Natural killer cell (primary cell): Measurements from ENCODE around the gene DYNC2H1. TPM values are rescaled to one million over a fixed set of nuclear protein-coding genes. Genes with fewer than 3 reads are reported as not detected.

Experiments
- ATAC-seq, 3 donors: fragments of 150-1000 bp in 2 of 3; fragments of 200-7000 bp in 1 of 3; cut with Tn5 transposase; 1 replicate in 1 of 3; 2 replicates in 2 of 3; pipeline ENCODE4 v1.10.0; 2021; ENCODE audit warnings: mild to moderate bottlenecking in 2 of 3, moderate library complexity in 2 of 3
- DNase-seq, 2 donors: peaks; one replicate each; pipeline versions ENCODE4 v3.0.0 to v3.0.0-alpha.2; 2013 to 2021; ENCODE audit warnings: mixed read lengths in 1 of 2
- H3K27ac ChIP-seq: one replicate; pipeline ENCODE4 v1.5.1; 2013; ENCODE audit warnings: mild to moderate bottlenecking, low read length
- H3K27me3 ChIP-seq: one replicate; pipeline ENCODE4 v1.6.1; 2013; ENCODE audit warnings: low read length; ENCODE audit not compliant: control insufficient read depth, insufficient read depth
- H3K36me3 ChIP-seq: one replicate; pipeline ENCODE4 v1.6.1; 2013; ENCODE audit warnings: low read length; ENCODE audit not compliant: control insufficient read depth, insufficient read depth
- H3K4me1 ChIP-seq: one replicate; pipeline ENCODE4 v1.6.1; 2013; ENCODE audit warnings: low read length; ENCODE audit not compliant: control insufficient read depth, insufficient read depth
- H3K4me3 ChIP-seq: one replicate; pipeline ENCODE4 v1.5.1; 2013; ENCODE audit warnings: low read length
- H3K9me3 ChIP-seq: one replicate; pipeline ENCODE4 v1.6.1; 2013; ENCODE audit warnings: low read length; ENCODE audit not compliant: control insufficient read depth, insufficient read depth
- H3K27ac Mint-ChIP-seq, 2 donors: one replicate each; pipeline ENCODE4 v1.8.0; 2022; ENCODE audit warnings: mild to moderate bottlenecking in 2 of 2, mixed read lengths in 2 of 2, moderate library complexity in 1 of 2
- H3K27me3 Mint-ChIP-seq, 2 donors: one replicate each; pipeline ENCODE4 v1.8.0; 2022; ENCODE audit warnings: low read depth in 2 of 2, mixed read lengths in 2 of 2
- H3K36me3 Mint-ChIP-seq: one replicate; pipeline ENCODE4 v1.8.0; 2022; ENCODE audit warnings: mixed read lengths
- H3K4me1 Mint-ChIP-seq, 2 donors: one replicate each; pipeline ENCODE4 v1.8.0; 2022; ENCODE audit warnings: mixed read lengths in 2 of 2
- H3K4me3 Mint-ChIP-seq: one replicate; pipeline ENCODE4 v1.8.0; 2022; ENCODE audit warnings: mild to moderate bottlenecking, moderate library complexity, mixed read lengths
- H3K9me3 Mint-ChIP-seq, 2 donors: one replicate each; pipeline ENCODE4 v1.8.0; 2022; ENCODE audit warnings: mixed read lengths in 2 of 2
- CTCF ChIP-seq: fragments of 200-600 bp; IDR thresholded peaks from one replicate; pipeline ENCODE4 v1.8.0; 2022; ENCODE audit warnings: antibody characterized with exemption
- WGBS: methylation state at CpG from one replicate; pipeline ENCODE4 v1.1.7; 2013; ENCODE audit warnings: missing lambda C conversion rate; ENCODE audit not compliant: insufficient coverage; 5-methylcytosine and 5-hydroxymethylcytosine counted together
- intact Hi-C: fragments of 100-400 bp; cut with micrococcal nuclease; formaldehyde crosslinking; loops from one replicate; pipeline ENCODE4 v1.14.2; 2022
- total RNA-seq, 4 donors: library from RNA; stranded (reverse); fragments of 120-200 nt in 1 of 4; gene quantifications; one replicate each; pipeline versions ENCODE4 v1.2.3 to v1.2.4, GENCODE V29; 2013 to 2022

Gene DYNC2H1
- total RNA-seq, 3 donors from 2014 or later (not counting 1 experiment from before 2014, with no cell fraction given), result 4.1 to 7.5 (median 4.4) TPM

- no peak overlapping the region for H3K27ac ChIP-seq
- 100% methylated on average over 2 of the region's 3 CpGs for WGBS
- H3K9me3 ChIP-seq, result no peaks in the 10 kb centered on the region
- H3K4me3 ChIP-seq, result no peak overlapping the region
- TF ChIP-seq CTCF, result no peak
- no peak for DNase-seq
- Mint-ChIP-seq H3K4me3 (no peak overlapping the region), H3K4me1 (no peaks in the 10 kb centered on the region), H3K27me3 (no peaks in the 10 kb centered on the region), H3K27ac (no peak overlapping the region), H3K9me3 (no peaks in the 10 kb centered on the region), H3K36me3 (peaks cover 21% of the 10 kb centered on the region)
- H3K36me3 ChIP-seq, result peaks cover 34% of the 10 kb centered on the region
- intact Hi-C loops, result no loop called here
- no peak for ATAC-seq
- no peaks in the 10 kb centered on the region for H3K27me3 ChIP-seq
- H3K4me1 ChIP-seq, result no peaks in the 10 kb centered on the region
These were observed 31.7 kb upstream of the DYNC2H1 start for GRCh38 chr11:103077554-103077953.

GRCh38 chr11:103078710-103079109 lies 30.5 kb upstream of the DYNC2H1 start:
- Histone ChIP-seq H3K36me3 (peaks cover 41% of the 10 kb centered on the region), H3K9me3 (no peaks in the 10 kb centered on the region), H3K27ac (no peak overlapping the region), H3K27me3 (no peaks in the 10 kb centered on the region), H3K4me1 (no peaks in the 10 kb centered on the region), H3K4me3 (no peak overlapping the region)
- Mint-ChIP-seq H3K4me3 (no peak overlapping the region), H3K4me1 (no peaks in the 10 kb centered on the region), H3K36me3 (peaks cover 21% of the 10 kb centered on the region), H3K27ac (no peak overlapping the region), H3K27me3 (no peaks in the 10 kb centered on the region), H3K9me3 (no peaks in the 10 kb centered on the region)
- no peak for ATAC-seq
- intact Hi-C loops, result no loop called here
- no peak for TF ChIP-seq CTCF
- 99% methylated on average over 5 of the region's 5 CpGs for WGBS
- no peak for DNase-seq

GRCh38 chr11:103079833-103080232 lies 29.4 kb upstream of the DYNC2H1 start:
- Histone ChIP-seq H3K36me3 (peaks cover 46% of the 10 kb centered on the region), H3K4me3 (no peak overlapping the region), H3K4me1 (no peaks in the 10 kb centered on the region), H3K27ac (no peak overlapping the region), H3K27me3 (no peaks in the 10 kb centered on the region), H3K9me3 (no peaks in the 10 kb centered on the region)
- DNase-seq (no peak), ATAC-seq (no peak)
- TF ChIP-seq CTCF, result no peak
- no CpG with 5 or more reads among the region's 1 CpG for WGBS
- intact Hi-C loops, result no loop called here
- no peak overlapping the region for H3K4me3 Mint-ChIP-seq
- H3K27me3 Mint-ChIP-seq, result no peaks in the 10 kb centered on the region
- no peaks in the 10 kb centered on the region for H3K4me1 Mint-ChIP-seq
- no peak overlapping the region for H3K27ac Mint-ChIP-seq
- peaks cover 21% of the 10 kb centered on the region for H3K36me3 Mint-ChIP-seq
- no peaks in the 10 kb centered on the region for H3K9me3 Mint-ChIP-seq

- no CpG with 5 or more reads among the region's 1 CpG for WGBS
- intact Hi-C loops, result no loop called here
- no peak for ATAC-seq
- peaks cover 33% of the 10 kb centered on the region for H3K36me3 ChIP-seq
- Mint-ChIP-seq H3K4me3 (no peak overlapping the region), H3K36me3 (no peaks in the 10 kb centered on the region), H3K27ac (peak overlapping the region in 1 of 2 donors; percentile 57), H3K4me1 (peaks cover 16 to 17% of the 10 kb centered on the region in 2 donors), H3K9me3 (no peaks in the 10 kb centered on the region), H3K27me3 (no peaks in the 10 kb centered on the region)
- no peaks in the 10 kb centered on the region for H3K9me3 ChIP-seq
- H3K4me1 ChIP-seq, result peaks cover 5% of the 10 kb centered on the region
- H3K27ac ChIP-seq, result no peak overlapping the region
- H3K4me3 ChIP-seq, result no peak overlapping the region
- H3K27me3 ChIP-seq, result no peaks in the 10 kb centered on the region
- no peak for DNase-seq
- no peak for TF ChIP-seq CTCF
These were observed 23.4 kb upstream of the DYNC2H1 start for GRCh38 chr11:103085758-103086365.
